HG02852 (cell line): ENCODE data around the gene WDR27.
"Not testable (repeated sequence)": the region's sequence is repeated elsewhere in the genome, so short reads cannot be mapped to it uniquely, and the experiment has no call there.

Source experiments
- ATAC-seq: cut with Tn5 transposase; IDR thresholded peaks from one replicate; pipeline ENCODE4 v1.9.1; 2021; ENCODE audit warnings: mild to moderate bottlenecking, moderate library complexity; ENCODE audit not compliant: unreplicated experiment

The WDR27 gene

GRCh38 chr6:169533301-169534038 is 168.4 kb downstream of the WDR27 start:
- no peak for ATAC-seq

- no peak for ATAC-seq
Measured at GRCh38 chr6:169530752-169531123, 171.1 kb downstream of the WDR27 start.

GRCh38 chr6:169529931-169530751 is 171.7 kb downstream of the WDR27 start:
- ATAC-seq: no peak

GRCh38 chr6:169528755-169529154 is 173.1 kb downstream of the WDR27 start:
- no peak for ATAC-seq

GRCh38 chr6:169527306-169527705 is 174.5 kb downstream of the WDR27 start:
- ATAC-seq: no peak

GRCh38 chr6:169521825-169522224 is 180.0 kb downstream of the WDR27 start:
- no peak for ATAC-seq

- no peak for ATAC-seq
Measured at GRCh38 chr6:169520104-169520503, 181.7 kb downstream of the WDR27 start.

GRCh38 chr6:169518451-169518850 is 183.4 kb downstream of the WDR27 start:
- no peak for ATAC-seq

- ATAC-seq: no peak
Measured at GRCh38 chr6:169513478-169514193, 188.2 kb downstream of the WDR27 start.

GRCh38 chr6:169511785-169512184 is 190.0 kb downstream of the WDR27 start:
- ATAC-seq: not testable (repeated sequence)

- ATAC-seq: no peak
Measured at GRCh38 chr6:169510871-169511270, 191.0 kb downstream of the WDR27 start.

- ATAC-seq: no peak
Measured at GRCh38 chr6:169508452-169508851, 193.4 kb downstream of the WDR27 start.

GRCh38 chr6:169503422-169504152 is 198.2 kb downstream of the WDR27 start:
- ATAC-seq: no peak

- ATAC-seq: no peak
Measured at GRCh38 chr6:169502445-169502844, 199.4 kb downstream of the WDR27 start.

- no peak for ATAC-seq
Measured at GRCh38 chr6:169501777-169502313, 200.0 kb downstream of the WDR27 start.

GRCh38 chr6:169501128-169501527 is 200.7 kb downstream of the WDR27 start:
- no peak for ATAC-seq

- ATAC-seq: no peak
Measured at GRCh38 chr6:169500688-169501087, 201.1 kb downstream of the WDR27 start.

- ATAC-seq: no peak
Measured at GRCh38 chr6:169499848-169500247, 202.0 kb downstream of the WDR27 start.

- ATAC-seq: no peak
Measured at GRCh38 chr6:169498916-169499513, 202.8 kb downstream of the WDR27 start.

- no peak for ATAC-seq
Measured at GRCh38 chr6:169495601-169496000, 206.2 kb downstream of the WDR27 start.
